Measurements from ENCODE around the gene E2F4. TPM values are rescaled to one million over a fixed set of nuclear protein-coding genes. Genes with fewer than 3 reads are reported as not detected.
A peak's percentile ranks its signal among the peaks of the same experiment; 100 is the strongest.

E2F4 gene
- total and polyA plus RNA-seq, 2 of the 13 experiments (the other 11 are each of a cell fraction or from before 2014, with no cell fraction given) = 84.8 to 91.2 TPM

DNA sequence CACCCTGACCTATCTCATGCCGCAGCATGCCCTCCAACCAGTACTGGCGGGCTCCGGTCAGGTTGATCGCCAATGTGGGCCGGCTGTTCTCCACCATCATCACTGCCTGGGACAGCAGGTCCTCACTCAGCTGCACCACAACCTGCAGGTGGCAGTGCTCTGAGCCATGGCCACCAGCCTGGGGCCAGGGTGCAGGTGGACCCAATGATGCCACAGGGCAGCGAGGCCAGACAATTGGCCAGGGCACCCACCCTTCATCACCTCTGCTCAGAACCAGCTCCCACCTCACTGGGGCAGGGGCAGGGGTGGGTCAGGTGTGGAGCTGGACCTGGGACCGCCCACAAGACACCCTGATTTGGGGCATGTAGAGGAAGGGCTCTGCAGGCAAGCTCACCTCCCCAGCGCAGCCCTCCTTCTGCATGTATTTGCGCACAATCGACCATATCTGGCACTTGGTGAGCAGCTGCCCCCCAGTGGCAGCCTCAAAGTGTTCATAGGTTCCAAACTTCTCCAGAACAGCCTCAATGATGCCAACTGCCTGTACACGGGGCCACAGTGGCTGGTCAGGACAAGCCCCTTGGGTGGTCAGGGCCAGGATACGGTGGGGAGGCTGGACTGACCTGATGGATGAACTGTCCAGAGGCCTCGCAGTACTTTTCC, 12.4 kb upstream of the E2F4 start (continued):
- TF ChIP-seq, protein P1, sequence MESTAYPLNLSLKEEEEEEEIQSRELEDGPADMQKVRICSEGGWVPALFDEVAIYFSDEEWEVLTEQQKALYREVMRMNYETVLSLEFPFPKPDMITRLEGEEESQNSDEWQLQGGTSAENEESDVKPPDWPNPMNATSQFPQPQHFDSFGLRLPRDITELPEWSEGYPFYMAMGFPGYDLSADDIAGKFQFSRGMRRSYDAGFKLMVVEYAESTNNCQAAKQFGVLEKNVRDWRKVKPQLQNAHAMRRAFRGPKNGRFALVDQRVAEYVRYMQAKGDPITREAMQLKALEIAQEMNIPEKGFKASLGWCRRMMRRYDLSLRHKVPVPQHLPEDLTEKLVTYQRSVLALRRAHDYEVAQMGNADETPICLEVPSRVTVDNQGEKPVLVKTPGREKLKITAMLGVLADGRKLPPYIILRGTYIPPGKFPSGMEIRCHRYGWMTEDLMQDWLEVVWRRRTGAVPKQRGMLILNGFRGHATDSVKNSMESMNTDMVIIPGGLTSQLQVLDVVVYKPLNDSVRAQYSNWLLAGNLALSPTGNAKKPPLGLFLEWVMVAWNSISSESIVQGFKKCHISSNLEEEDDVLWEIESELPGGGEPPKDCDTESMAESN (CRISPR knock-in tag; conservative IDR thresholded peaks at IDR 0.05) = no peak
- TF ChIP-seq, protein P2, sequence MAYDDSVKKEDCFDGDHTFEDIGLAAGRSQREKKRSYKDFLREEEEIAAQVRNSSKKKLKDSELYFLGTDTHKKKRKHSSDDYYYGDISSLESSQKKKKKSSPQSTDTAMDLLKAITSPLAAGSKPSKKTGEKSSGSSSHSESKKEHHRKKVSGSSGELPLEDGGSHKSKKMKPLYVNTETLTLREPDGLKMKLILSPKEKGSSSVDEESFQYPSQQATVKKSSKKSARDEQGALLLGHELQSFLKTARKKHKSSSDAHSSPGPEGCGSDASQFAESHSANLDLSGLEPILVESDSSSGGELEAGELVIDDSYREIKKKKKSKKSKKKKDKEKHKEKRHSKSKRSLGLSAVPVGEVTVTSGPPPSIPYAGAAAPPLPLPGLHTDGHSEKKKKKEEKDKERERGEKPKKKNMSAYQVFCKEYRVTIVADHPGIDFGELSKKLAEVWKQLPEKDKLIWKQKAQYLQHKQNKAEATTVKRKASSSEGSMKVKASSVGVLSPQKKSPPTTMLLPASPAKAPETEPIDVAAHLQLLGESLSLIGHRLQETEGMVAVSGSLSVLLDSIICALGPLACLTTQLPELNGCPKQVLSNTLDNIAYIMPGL (CRISPR knock-in tag; IDR thresholded peaks at IDR 0.05; ENCODE audit: borderline replicate concordance in 1 of 2, low read depth in 1 of 2) = 0 out of 4 replicates have a peak, but pooled peaks of 1 of the 2 experiments have one; percentile 53
- TF ChIP-seq HNRNPL (IDR thresholded peaks at IDR 0.05; ENCODE audit: low read depth, low read length) (peak; percentile 72; the same call in 1 of the 2 replicates), AGO2 (optimal IDR thresholded peaks at IDR 0.05; ENCODE audit: low read depth, low read length) (peak; percentile 42), PTBP1 (IDR thresholded peaks at IDR 0.05; ENCODE audit: low read depth, low read length, poor library complexity, severe bottlenecking) (no peak), ZNF546 (CRISPR knock-in tag; conservative IDR thresholded peaks at IDR 0.05) (no peak), RAD21 (CRISPR knock-in tag; IDR thresholded peaks at IDR 0.05) (0 out of 2 replicates have a peak, but pooled peaks have one; percentile 15), DNMT1 (CRISPR knock-in tag; IDR thresholded peaks at IDR 0.05) (no peak), ZNF331 (CRISPR knock-in tag; IDR thresholded peaks at IDR 0.05) (peak; percentile 85), ZBTB38 (CRISPR knock-in tag; IDR thresholded peaks at IDR 0.05) (peak; percentile 36; the same call in 1 of the 2 replicates), MED1 (CRISPR knock-in tag; IDR thresholded peaks at IDR 0.05) (no peak), SRSF9 (IDR thresholded peaks at IDR 0.05; ENCODE audit: borderline replicate concordance, insufficient read depth, low read depth, low read length, poor library complexity, severe bottlenecking) (no peak), ZNF598 (CRISPR knock-in tag; IDR thresholded peaks at IDR 0.05; ENCODE audit: borderline replicate concordance) (no peak), FLYWCH1 (CRISPR knock-in tag; IDR thresholded peaks at IDR 0.05) (no peak), SP5 (CRISPR knock-in tag; IDR thresholded peaks at IDR 0.05; ENCODE audit: borderline replicate concordance, low read depth) (0 out of 2 replicates have a peak, but pooled peaks have one; percentile 10), SUZ12 (IDR thresholded peaks at IDR 0.05; ENCODE audit: low read depth, low read length) (no peak)
- TF ChIP-seq, protein P3, sequence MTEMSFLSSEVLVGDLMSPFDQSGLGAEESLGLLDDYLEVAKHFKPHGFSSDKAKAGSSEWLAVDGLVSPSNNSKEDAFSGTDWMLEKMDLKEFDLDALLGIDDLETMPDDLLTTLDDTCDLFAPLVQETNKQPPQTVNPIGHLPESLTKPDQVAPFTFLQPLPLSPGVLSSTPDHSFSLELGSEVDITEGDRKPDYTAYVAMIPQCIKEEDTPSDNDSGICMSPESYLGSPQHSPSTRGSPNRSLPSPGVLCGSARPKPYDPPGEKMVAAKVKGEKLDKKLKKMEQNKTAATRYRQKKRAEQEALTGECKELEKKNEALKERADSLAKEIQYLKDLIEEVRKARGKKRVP (CRISPR knock-in tag; IDR thresholded peaks at IDR 0.05) = peak in 1 of 2 experiments; percentile 25; a peak in 1 of 4 replicates
- TF ChIP-seq, protein P4, sequence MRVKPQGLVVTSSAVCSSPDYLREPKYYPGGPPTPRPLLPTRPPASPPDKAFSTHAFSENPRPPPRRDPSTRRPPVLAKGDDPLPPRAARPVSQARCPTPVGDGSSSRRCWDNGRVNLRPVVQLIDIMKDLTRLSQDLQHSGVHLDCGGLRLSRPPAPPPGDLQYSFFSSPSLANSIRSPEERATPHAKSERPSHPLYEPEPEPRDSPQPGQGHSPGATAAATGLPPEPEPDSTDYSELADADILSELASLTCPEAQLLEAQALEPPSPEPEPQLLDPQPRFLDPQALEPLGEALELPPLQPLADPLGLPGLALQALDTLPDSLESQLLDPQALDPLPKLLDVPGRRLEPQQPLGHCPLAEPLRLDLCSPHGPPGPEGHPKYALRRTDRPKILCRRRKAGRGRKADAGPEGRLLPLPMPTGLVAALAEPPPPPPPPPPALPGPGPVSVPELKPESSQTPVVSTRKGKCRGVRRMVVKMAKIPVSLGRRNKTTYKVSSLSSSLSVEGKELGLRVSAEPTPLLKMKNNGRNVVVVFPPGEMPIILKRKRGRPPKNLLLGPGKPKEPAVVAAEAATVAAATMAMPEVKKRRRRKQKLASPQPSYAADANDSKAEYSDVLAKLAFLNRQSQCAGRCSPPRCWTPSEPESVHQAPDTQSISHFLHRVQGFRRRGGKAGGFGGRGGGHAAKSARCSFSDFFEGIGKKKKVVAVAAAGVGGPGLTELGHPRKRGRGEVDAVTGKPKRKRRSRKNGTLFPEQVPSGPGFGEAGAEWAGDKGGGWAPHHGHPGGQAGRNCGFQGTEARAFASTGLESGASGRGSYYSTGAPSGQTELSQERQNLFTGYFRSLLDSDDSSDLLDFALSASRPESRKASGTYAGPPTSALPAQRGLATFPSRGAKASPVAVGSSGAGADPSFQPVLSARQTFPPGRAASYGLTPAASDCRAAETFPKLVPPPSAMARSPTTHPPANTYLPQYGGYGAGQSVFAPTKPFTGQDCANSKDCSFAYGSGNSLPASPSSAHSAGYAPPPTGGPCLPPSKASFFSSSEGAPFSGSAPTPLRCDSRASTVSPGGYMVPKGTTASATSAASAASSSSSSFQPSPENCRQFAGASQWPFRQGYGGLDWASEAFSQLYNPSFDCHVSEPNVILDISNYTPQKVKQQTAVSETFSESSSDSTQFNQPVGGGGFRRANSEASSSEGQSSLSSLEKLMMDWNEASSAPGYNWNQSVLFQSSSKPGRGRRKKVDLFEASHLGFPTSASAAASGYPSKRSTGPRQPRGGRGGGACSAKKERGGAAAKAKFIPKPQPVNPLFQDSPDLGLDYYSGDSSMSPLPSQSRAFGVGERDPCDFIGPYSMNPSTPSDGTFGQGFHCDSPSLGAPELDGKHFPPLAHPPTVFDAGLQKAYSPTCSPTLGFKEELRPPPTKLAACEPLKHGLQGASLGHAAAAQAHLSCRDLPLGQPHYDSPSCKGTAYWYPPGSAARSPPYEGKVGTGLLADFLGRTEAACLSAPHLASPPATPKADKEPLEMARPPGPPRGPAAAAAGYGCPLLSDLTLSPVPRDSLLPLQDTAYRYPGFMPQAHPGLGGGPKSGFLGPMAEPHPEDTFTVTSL (CRISPR knock-in tag; IDR thresholded peaks at IDR 0.05; ENCODE audit: borderline replicate concordance) = no peak
